OCI-LY7 (cell line): ENCODE measurements around the gene VEGFC. TPM values are rescaled to one million over a fixed set of nuclear protein-coding genes. Genes with fewer than 3 reads are reported as not detected.

Experiments used
- BruUV-seq: library from RNA; stranded (reverse); fragments of 400-500 nt; replicated peaks from 2 replicates; lab custom pipeline; 2021; lab: Mats Ljungman, UMichigan
- CTCF ChIA-PET: fragments of 300-600 bp; sonication (Branson Sonifier 250); formaldehyde crosslinking; loops from one replicate; lab custom pipeline; 2022; ENCODE audit warnings: antibody characterized with exemption; ENCODE audit not compliant: unreplicated experiment; lab: Charles Lee
- POLR2A ChIA-PET: fragments of 300-600 bp; sonication (Branson Sonifier 250); formaldehyde crosslinking; loops from one replicate; lab custom pipeline; 2022; ENCODE audit warnings: antibody characterized with exemption; lab: Charles Lee
- DNase-seq: peaks from one replicate; pipeline ENCODE4 v3.0.0-alpha.2; 2015; ENCODE audit warnings: low spot score
- H2AFZ ChIP-seq: fragments of 200-600 bp; sonication (generic), shearing (Covaris generic); 2 replicates; pipeline ENCODE4 v1.6.1; 2014; ENCODE audit warnings: mild to moderate bottlenecking, antibody characterized with exemption, low read length, moderate library complexity
- H3K27ac ChIP-seq: fragments of 200-600 bp; sonication (generic); 2 replicates; pipeline ENCODE4 v1.5.1; 2014; ENCODE audit warnings: mixed run types, low read depth, mild to moderate bottlenecking, moderate library complexity, low read length, inconsistent platforms; ENCODE audit not compliant: poor library complexity, severe bottlenecking
- H3K36me3 ChIP-seq: fragments of 200-600 bp; sonication (generic); 2 replicates; pipeline ENCODE4 v1.6.1; 2014; ENCODE audit warnings: mild to moderate bottlenecking, antibody characterized with exemption, low read length, moderate library complexity, mixed read lengths; ENCODE audit not compliant: insufficient read depth
- H3K4me1 ChIP-seq: fragments of 200-600 bp; sonication (generic); 2 replicates; pipeline ENCODE4 v1.5.1; 2014; ENCODE audit warnings: mild to moderate bottlenecking, low read length; ENCODE audit not compliant: insufficient read depth, poor library complexity, severe bottlenecking
- H3K4me2 ChIP-seq: fragments of 200-600 bp; sonication (generic); 2 replicates; pipeline ENCODE4 v1.6.1; 2014; ENCODE audit warnings: mild to moderate bottlenecking, low read length
- H3K4me3 ChIP-seq: fragments of 200-600 bp; sonication (generic); 2 replicates; pipeline ENCODE4 v1.5.1; 2014; ENCODE audit warnings: mild to moderate bottlenecking, low read depth, low read length; ENCODE audit not compliant: poor library complexity, severe bottlenecking
- H3K79me2 ChIP-seq: fragments of 200-600 bp; sonication (generic); 2 replicates; pipeline ENCODE4 v1.6.1; 2016; ENCODE audit warnings: low read depth, mild to moderate bottlenecking, low read length, moderate library complexity, mixed read lengths; ENCODE audit not compliant: insufficient read depth
- H3K9me2 ChIP-seq: fragments of 200-600 bp; sonication (generic); 2 replicates; pipeline ENCODE4 v1.6.1; 2016; ENCODE audit warnings: mild to moderate bottlenecking, low read length, mixed read lengths; ENCODE audit not compliant: insufficient read depth
- H3K9me3 ChIP-seq: fragments of 200-600 bp; sonication (generic); 2 replicates; pipeline ENCODE4 v1.6.1; 2014; ENCODE audit warnings: mild to moderate bottlenecking, mixed run types, low read length, mixed read lengths
- H4K20me1 ChIP-seq: fragments of 200-600 bp; sonication (generic); 2 replicates; pipeline ENCODE4 v1.6.1; 2014; ENCODE audit warnings: mild to moderate bottlenecking, antibody characterized with exemption, low read length, moderate library complexity, mixed read lengths; ENCODE audit not compliant: insufficient read depth
- CTCF ChIP-seq: fragments of 200-600 bp; sonication (generic); conservative IDR thresholded peaks from 2 replicates; pipeline ENCODE4 v1.5.1; 2014; ENCODE audit warnings: mild to moderate bottlenecking, antibody characterized with exemption, low read length, moderate library complexity, mixed read lengths
- EZH2phosphoT487 ChIP-seq: fragments of 200-600 bp; sonication (generic); IDR thresholded peaks from 2 replicates; pipeline ENCODE4 v1.6.1; 2018; ENCODE audit warnings: low read depth, borderline replicate concordance, mild to moderate bottlenecking, mixed run types, antibody characterized with exemption, low read length, moderate library complexity, mixed read lengths
- intact Hi-C: fragments of 100-400 bp; cut with micrococcal nuclease; formaldehyde crosslinking; loops from one replicate; pipeline ENCODE4 v1.10.0; 2022; ENCODE audit not compliant: unreplicated experiment
- total RNA-seq, 2 experiments: library from RNA; depleted of rRNA in 1 of 2; stranded (reverse); fragments of >200 nt in 1 of 2; shearing (Covaris generic) in 1 of 2; gene quantifications; 2 replicates each; pipeline ENCODE4 v1.2.3, GENCODE V29; 2014 to 2022

VEGFC gene
- total RNA-seq, 2 experiments from 2014 or later: not detected

- ChIA-PET POLR2A (no interaction called here), CTCF (no interaction called here)
- no peaks in the 10 kb centered on the region for H3K4me1 ChIP-seq
- H3K79me2 ChIP-seq: no peaks in the 10 kb centered on the region
- no TSS peak for BruUV-seq
- intact Hi-C loops: no loop called here
- H3K36me3 ChIP-seq: no peaks in the 10 kb centered on the region
- no peak for DNase-seq
- no peak overlapping the region for H3K27ac ChIP-seq
- no peak for TF ChIP-seq EZH2phosphoT487
- no peak for TF ChIP-seq CTCF
- H3K9me2 ChIP-seq: no peaks in the 10 kb centered on the region
- H2AFZ ChIP-seq: no peak overlapping the region
- H4K20me1 ChIP-seq: no peaks in the 10 kb centered on the region
- H3K4me2 ChIP-seq: no peak overlapping the region
- H3K9me3 ChIP-seq: no peaks in the 10 kb centered on the region
- no peak overlapping the region for H3K4me3 ChIP-seq
Measured at GRCh38 chr4:176818531-176818930, 25.8 kb upstream of the VEGFC start.

- intact Hi-C loops: no loop called here
- H3K9me3 ChIP-seq: no peaks in the 10 kb centered on the region
- H3K79me2 ChIP-seq: no peaks in the 10 kb centered on the region
- H4K20me1 ChIP-seq: no peaks in the 10 kb centered on the region
- H3K4me3 ChIP-seq: no peak overlapping the region
- H3K4me1 ChIP-seq: no peaks in the 10 kb centered on the region
- H3K27ac ChIP-seq: no peak overlapping the region
- no peaks in the 10 kb centered on the region for H3K9me2 ChIP-seq
- TF ChIP-seq CTCF (no peak), EZH2phosphoT487 (no peak)
- POLR2A ChIA-PET: no interaction called here
- DNase-seq: no peak
- BruUV-seq: no TSS peak
- H3K4me2 ChIP-seq: no peak overlapping the region
- CTCF ChIA-PET: interaction anchor here (0.6 kb wide), 1 partner anchor 86 kb away, joined by 3 read pairs; no protein-coding TSS in a partner anchor
- no peak overlapping the region for H2AFZ ChIP-seq
- no peaks in the 10 kb centered on the region for H3K36me3 ChIP-seq
Measured at GRCh38 chr4:176817204-176817603, 24.5 kb upstream of the VEGFC start.

GRCh38 chr4:176814770-176815169 lies 22.0 kb upstream of the VEGFC start:
- H2AFZ ChIP-seq: no peak overlapping the region
- BruUV-seq: no TSS peak
- ChIA-PET CTCF (no interaction called here), POLR2A (no interaction called here)
- no peaks in the 10 kb centered on the region for H3K9me2 ChIP-seq
- no peaks in the 10 kb centered on the region for H3K36me3 ChIP-seq
- no peak overlapping the region for H3K27ac ChIP-seq
- no peaks in the 10 kb centered on the region for H3K4me1 ChIP-seq
- no peaks in the 10 kb centered on the region for H4K20me1 ChIP-seq
- no peaks in the 10 kb centered on the region for H3K9me3 ChIP-seq
- no peak overlapping the region for H3K4me3 ChIP-seq
- H3K4me2 ChIP-seq: no peak overlapping the region
- TF ChIP-seq EZH2phosphoT487 (no peak), CTCF (no peak)
- intact Hi-C loops: no loop called here
- H3K79me2 ChIP-seq: no peaks in the 10 kb centered on the region
- DNase-seq: no peak
